GM13976 (cell line): Measurements from ENCODE around the gene PRPSAP1.
"Not testable (repeated sequence)": the region's sequence is repeated elsewhere in the genome, so short reads cannot be mapped to it uniquely, and the experiment has no call there.

Source experiments
- DNase-seq: peaks from one replicate; pipeline ENCODE4 v3.0.0; 2012; ENCODE audit warnings: low spot score
- in situ Hi-C: fragments of 300-500 bp; cut with MboI; formaldehyde crosslinking; loops from one replicate; pipeline ENCODE4 v1.12.0; 2022; ENCODE audit warnings: low sequenced_read_pairs, mixed read lengths, inconsistent platforms; ENCODE audit not compliant: unreplicated experiment
- TF ChIP-seq, protein P1 (sequence below): IDR thresholded peaks from 2 replicates; pipeline ENCODE4 v1.5.1; 2012; ENCODE audit warnings: borderline replicate concordance, mild to moderate bottlenecking; ENCODE audit not compliant: insufficient read depth; ENCODE audit errors: extremely low read depth, missing control alignments, control extremely low read depth

Gene PRPSAP1

DNA sequence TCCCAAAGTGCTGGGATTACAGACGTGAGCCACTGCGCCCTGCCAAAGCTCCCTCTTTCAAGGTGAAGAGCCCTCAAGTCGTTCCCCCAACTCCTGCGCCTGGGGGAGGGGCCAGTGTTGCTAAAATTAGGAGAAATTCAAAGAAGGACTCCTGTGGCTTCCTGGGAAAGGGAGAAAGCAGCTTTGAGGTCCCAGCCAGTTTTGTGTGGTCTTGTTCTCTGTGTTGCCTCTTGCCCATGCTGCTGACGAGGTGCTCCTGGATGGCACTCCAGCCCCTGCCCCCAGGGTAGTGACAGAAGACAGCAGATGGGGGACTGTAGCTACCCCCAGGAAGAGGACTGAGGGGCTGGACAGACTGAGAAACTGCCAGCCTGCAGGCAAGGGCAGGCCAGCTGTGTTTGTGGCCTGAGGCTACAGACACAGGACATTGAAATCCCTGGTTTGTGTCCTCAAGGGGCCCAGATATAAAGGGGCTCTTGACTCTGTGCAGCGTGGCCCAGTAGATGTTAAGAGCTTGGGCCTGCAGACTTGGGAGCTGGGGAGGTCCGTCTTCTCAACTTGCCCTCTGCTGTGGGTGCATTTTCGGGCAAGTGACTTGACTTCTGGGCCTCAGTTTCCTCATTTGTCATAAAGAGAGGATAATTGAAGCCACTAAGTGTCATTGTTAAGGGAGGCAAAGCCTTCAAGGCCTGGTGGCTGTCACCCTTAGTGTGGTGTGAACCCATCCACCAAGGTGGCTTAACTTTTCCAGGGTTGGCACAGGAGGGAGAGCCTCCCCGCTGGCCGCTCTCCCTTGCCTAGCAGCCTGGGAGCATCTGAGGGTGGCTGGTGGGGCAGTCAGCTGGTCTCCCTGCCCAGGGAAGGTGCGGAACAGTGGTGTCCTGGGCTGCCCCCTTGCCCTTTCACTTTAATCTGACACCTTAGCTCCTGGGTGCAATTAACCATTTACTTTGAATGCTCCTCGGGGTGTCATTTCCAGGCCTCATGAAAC lies 84.4 kb downstream of the PRPSAP1 start:
- in situ Hi-C loops, result loop anchor here (5.0 kb wide), 1 partner anchor 82 kb away; no protein-coding TSS in a partner anchor
- TF ChIP-seq, protein P1, sequence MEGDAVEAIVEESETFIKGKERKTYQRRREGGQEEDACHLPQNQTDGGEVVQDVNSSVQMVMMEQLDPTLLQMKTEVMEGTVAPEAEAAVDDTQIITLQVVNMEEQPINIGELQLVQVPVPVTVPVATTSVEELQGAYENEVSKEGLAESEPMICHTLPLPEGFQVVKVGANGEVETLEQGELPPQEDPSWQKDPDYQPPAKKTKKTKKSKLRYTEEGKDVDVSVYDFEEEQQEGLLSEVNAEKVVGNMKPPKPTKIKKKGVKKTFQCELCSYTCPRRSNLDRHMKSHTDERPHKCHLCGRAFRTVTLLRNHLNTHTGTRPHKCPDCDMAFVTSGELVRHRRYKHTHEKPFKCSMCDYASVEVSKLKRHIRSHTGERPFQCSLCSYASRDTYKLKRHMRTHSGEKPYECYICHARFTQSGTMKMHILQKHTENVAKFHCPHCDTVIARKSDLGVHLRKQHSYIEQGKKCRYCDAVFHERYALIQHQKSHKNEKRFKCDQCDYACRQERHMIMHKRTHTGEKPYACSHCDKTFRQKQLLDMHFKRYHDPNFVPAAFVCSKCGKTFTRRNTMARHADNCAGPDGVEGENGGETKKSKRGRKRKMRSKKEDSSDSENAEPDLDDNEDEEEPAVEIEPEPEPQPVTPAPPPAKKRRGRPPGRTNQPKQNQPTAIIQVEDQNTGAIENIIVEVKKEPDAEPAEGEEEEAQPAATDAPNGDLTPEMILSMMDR, result no peak
- DNase-seq, result no peak

DNA sequence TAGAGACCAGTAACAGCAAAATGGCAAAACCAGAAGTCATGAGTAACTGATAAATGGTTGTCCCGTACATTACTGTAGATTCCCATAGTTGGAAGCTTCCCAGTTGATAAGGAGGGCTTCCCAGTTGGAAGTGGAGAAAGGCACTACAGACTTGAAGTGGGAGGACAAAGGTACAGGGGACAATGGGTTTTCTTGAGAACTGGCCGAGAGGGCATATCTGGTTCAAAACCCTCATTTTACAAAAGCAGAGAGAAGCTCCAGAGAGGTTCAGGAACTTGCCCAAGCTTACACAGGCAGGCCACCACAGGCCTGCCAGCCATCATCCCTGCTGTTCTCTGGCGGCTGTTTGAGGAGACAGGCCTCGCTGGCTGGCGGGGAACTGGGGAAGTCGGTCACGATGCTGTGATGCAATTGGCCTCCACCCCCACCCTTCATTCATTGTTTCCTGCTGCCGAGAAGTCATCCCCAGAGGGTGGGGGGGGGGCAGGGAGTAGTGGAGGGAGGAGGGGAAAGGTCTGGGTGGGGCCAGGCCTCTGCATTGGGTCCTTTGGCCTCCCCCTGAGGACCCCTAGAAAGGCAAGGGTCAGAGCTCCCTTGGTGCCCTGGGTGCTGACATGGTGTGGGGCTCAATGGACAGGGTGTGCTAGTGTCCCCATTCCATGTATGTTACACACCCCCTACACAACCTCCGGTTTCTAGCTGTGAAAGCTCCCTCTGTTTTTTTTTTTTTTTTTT lies 85.5 kb downstream of the PRPSAP1 start:
- peak; percentile 69 for DNase-seq
- in situ Hi-C loops, result loop anchor here (5.0 kb wide), 1 partner anchor 81 kb away; no protein-coding TSS in a partner anchor
- TF ChIP-seq, protein P1, result no peak

DNA sequence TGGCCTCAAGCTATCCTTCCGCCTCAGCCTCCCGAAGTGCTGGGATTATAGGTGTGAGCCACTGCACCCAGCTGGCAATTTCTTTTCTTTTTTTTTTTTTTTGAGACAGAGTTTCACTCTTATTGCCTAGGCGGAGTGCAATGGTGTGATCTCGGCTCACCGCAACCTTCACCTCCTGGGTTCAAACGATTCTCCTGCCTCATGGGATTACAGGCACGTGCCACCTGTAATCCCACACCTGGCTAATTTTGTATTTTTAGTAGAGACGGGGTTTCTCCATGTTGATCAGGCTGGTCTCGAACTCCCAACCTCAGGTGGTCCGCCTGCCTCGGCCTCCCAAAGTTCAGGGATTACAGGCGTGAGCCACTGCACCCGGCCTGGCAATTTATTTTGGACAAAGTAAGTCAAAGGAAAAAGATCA lies 86.1 kb downstream of the PRPSAP1 start:
- in situ Hi-C loops, result loop anchor here (5.0 kb wide), 1 partner anchor 80 kb away; no protein-coding TSS in a partner anchor
- DNase-seq, result not testable (repeated sequence)

DNA sequence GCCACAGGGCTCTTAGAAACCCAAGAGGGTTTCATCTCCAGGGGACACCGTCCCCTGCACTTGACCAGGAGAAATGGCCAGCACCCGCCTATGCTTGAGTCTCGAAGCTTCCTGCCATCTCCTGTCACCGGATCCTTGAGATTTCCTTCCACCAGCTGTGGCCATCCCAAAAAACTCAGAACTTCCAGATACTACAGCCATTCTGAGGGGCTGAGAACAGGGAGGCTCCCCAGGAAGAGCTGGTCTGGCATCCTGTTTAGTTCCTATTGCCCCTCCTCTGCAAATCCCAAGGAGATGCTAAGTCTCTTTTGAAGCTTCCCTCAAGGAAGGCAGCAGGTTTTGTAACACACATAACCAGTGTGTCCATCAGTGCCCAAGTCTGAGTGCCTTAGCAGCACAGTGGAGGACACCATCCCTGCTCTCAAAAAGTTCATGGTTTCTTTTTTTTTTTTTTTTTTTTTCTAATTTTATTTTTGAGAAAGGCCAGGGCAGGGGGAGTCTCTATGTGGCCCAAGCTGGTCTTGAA lies 86.6 kb downstream of the PRPSAP1 start:
- DNase-seq, result no peak
- TF ChIP-seq, protein P1, result no peak
- in situ Hi-C loops, result loop anchor here (5.0 kb wide), 1 partner anchor 80 kb away; no protein-coding TSS in a partner anchor

DNA sequence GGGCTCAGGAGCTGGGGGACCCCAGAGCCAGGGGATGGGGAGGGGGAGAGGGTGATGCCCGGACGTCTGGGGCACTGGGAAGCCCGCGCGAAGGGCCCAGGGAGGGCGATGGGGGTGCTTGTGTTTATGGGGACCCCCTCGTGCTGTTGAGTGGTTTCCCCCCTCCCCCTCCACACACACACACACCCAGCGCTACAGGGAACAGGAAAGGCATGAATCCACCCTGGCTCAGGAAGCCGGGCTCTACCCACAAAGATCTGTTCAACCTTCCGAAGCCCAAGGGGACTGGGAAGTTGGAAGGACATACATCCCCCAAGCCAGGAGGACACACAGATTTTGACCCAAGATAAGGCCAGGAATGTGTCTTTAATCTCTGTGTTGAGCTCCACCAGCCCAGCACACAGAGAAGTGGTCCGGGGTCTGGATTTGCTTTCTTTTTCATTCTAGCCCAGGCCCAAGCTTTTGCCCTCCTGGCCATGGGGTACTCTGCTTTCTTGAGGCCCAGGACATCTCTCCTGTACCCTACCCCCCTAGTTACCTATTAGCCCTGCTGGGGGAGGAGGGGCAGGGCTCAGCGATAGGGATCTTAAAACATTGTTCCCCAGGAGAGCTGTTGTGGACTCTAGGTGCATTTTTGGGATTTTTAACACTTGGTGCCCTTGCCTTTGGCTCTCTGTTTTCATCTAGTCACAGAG lies 87.3 kb downstream of the PRPSAP1 start:
- no peak for DNase-seq
- TF ChIP-seq, protein P1, result no peak
- in situ Hi-C loops, result loop anchor here (5.0 kb wide), 1 partner anchor 79 kb away; no protein-coding TSS in a partner anchor

DNA sequence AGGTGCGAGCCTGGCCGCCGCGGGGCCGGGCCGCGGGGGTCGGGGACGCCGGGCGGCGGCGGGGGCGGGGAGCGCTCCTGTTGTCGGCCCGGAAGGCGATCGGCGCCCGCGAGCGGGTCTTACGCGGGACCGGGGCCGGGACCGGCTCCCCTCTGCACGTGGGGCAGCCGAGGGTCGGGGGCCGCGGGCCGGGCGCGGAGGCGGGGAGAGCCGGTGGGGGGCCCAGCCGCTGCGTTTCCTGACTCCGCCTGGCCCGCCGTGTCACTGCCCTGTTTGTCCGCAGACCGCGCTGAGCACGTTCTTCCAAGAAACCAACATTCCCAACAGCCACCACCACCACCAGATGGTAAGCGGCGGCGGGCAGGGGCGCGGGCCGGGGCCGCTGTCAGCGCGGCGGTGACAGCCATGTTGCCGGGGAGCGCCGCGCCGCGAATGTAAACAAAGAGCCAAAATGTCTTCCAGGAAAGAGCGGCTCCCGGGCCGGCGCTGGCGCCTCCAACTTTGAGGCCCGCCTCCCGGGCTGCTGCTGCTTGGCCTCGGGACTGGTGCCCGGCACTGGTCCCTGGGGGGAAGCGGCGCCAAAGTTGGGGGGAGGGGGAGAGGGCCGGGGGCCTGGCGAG lies 88.0 kb downstream of the PRPSAP1 start:
- in situ Hi-C loops, result loop anchor here (5.0 kb wide), 1 partner anchor 78 kb away; no protein-coding TSS in a partner anchor
- TF ChIP-seq, protein P1, result no peak
- DNase-seq, result no peak
